GM19467 (cell line): ENCODE data around the gene PMF1.
"Not testable (repeated sequence)": the region's sequence is repeated elsewhere in the genome, so short reads cannot be mapped to it uniquely, and the experiment has no call there.

Experiments
- ATAC-seq: cut with Tn5 transposase; IDR thresholded peaks from one replicate; pipeline ENCODE4 v1.9.1; 2021; ENCODE audit warnings: mild to moderate bottlenecking, moderate library complexity; ENCODE audit not compliant: unreplicated experiment

PMF1 gene

DNA sequence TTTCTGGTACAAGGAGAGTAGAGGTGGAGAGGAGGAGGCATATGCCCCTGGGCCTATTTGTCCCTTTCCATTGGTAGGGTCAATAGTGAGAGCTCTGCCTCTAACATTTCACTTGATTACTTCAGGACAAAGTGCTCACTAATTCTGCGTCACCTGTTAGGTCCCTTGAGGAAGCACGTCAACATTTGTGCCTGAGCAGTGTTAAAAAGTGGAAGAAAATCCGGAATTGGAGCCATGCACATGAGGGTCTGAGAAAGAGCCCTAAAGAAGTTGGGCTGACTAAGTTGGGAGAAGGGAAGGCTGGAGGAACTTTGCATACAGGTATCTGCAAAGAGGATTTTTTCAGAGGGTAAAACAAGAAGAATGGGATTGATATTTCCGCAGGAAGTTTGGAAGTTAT lies 17.0 kb upstream of the PMF1 start:
- no peak for ATAC-seq

DNA sequence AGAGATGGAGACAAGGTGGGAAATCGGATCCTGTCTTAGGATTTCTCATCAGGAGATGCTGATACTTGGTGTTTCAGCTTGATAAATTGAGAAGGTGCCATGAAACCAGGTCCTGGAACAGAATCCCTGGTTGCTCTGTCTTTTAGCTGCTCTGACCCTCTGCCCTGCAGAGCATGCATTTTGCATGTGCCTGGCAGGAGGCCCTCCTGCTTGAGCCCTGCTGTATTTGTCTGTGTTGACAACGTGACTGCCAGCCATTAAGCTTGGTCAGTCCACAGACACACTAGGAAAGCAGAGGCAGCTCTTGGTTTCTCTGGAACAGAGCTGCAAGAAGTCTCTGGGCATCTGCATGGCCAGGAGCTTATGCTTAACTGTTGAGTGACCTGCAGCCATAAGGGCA lies 16.4 kb upstream of the PMF1 start:
- ATAC-seq, result no peak

GRCh38 chr1:156198831-156199349 lies 13.9 kb upstream of the PMF1 start:
- ATAC-seq, result no peak

DNA sequence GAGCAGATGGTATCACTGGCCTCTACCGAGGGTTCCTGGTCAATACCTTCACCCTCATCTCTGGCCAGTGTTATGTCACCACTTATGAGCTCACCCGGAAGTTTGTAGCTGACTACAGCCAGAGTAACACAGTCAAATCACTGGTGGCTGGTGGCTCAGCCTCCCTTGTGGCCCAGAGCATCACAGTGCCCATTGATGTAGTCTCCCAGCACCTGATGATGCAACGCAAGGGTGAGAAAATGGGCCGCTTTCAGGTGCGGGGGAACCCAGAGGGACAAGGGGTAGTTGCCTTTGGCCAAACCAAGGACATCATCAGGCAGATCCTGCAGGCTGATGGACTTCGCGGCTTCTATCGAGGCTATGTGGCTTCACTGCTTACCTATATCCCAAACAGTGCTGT lies 12.8 kb upstream of the PMF1 start:
- ATAC-seq, result no peak

GRCh38 chr1:156203331-156203730 lies 9.5 kb upstream of the PMF1 start:
- ATAC-seq, result no peak

- no peak for ATAC-seq
Measured at GRCh38 chr1:156204686-156205085, 8.1 kb upstream of the PMF1 start.

DNA sequence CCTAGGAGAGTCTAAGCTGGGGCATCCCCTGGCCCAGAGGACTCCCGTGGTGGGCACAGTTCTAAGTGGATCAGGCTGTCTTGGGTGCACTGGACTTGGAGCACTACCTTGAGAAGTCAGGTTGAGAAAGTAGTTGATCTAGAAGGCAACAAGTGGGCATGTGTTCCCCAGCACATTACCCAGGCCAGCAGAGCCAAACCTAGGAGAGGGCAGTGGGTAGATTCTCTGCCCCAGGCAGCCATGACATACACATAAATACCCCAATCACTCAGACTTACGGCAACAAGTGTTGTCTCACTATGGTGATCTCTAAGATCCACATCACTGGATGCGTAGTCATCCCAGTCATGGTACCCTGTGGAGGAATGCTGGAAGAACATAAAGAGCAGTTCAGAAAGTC lies 1.6 kb upstream of the PMF1 start:
- no peak for ATAC-seq

DNA sequence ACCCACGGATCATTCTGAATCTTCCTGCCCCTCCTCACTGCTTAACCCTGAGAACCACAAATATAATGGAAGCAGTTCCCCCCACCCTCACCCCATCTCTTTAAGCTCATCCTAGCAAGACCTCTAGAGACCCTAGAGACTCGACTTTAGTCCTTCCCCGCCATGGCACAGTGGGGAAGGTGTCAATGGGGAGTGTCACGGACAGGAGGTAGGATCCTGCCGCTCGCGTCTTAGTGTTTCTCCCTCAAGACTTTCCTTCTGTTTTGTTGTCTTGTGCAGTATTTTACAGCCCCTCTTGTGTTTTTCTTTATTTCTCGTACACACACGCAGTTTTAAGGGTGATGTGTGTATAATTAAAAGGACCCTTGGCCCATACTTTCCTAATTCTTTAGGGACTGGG lies 677 bp upstream of the PMF1 start:
- no peak for ATAC-seq

DNA sequence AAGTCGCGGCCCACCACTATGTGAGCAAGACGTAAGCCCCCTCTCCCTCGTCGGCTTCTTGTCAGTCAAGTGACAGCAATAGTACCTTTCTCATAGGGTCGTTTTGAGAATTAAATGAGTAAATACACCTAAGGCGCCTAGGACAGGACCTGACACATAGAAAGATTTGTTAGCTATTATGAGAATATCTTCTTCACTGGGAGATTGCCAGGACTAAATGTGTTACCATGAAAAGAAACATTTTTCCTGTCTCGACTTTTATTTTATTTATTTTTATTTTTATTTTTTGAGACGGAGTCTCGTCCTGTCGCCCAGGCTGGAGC lies 798 bp downstream of the PMF1 start:
- no peak for ATAC-seq

GRCh38 chr1:156214024-156214748 lies 1.4 kb downstream of the PMF1 start:
- ATAC-seq, result no peak

DNA sequence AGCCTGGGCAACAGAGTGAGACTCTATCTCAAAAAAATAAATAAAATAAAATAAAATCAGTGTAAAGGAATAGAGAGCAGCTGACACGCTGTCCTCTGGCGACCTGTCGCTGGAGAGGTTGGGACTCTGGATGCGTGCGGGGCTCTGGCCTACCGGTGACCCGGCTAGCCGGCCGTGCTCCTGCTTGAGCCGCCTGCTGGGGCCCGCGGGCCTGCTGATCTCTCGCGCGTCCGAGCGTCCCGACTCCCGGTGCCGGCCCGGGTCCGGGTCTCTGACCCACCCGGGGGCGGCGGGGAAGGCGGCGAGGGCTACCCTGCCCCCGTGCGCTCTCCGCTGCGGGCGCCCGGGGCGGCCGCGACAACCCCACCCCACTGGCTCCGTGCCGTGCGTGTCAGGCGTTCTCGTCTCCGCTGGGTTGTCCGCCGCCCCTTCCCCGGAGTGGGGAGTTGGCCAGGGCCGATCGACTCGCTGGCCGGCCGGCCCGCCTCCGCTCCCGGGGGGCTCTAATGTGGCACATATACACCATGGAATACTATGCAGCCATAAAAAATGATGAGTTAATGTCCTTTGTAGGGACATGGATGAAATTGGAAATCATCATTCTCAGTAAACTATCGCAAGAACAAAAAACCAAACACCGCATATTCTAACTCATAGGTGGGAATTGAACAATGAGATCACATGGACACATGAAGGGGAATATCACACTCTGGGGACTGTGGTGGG lies 3.7 kb downstream of the PMF1 start:
- not testable (repeated sequence) for ATAC-seq

DNA sequence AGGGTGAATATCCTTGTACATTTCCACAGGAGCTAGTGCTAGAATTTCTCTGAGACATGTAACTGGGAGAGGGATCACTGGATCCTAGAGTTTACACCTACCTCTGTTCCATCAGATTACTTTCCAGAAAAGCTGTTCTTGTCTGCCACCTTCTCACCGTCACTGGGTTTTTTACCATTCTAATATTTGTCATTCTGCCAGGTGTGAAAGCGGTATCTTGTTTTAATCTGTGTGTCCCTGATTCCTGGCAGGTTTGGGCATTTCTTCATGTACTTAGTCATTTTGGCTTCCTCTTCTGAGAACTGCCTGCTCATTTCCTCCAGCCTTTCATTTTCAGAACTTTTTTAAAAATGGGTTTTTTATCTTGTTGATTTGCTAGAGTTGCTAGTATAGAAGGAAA lies 5.1 kb downstream of the PMF1 start:
- no peak for ATAC-seq

DNA sequence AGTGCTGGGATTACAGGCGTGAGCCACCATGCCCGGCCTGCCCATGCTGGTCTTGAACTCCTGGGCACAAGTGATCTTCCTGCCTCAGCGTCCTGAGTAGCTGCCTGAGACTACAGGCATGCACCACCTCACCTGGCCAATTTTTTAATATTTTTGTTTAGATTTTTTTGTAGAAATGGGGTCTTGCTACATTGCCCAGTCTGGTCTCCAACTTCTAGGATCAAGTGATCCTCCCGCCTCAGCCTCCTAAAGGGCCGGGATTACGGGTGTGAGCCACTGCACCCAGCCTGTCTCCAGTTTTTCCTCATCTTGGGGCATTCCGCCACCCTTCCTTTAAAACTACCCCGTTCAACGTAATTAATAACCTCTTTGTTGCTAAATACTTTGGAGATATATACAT lies 7.4 kb downstream of the PMF1 start:
- ATAC-seq, result no peak

DNA sequence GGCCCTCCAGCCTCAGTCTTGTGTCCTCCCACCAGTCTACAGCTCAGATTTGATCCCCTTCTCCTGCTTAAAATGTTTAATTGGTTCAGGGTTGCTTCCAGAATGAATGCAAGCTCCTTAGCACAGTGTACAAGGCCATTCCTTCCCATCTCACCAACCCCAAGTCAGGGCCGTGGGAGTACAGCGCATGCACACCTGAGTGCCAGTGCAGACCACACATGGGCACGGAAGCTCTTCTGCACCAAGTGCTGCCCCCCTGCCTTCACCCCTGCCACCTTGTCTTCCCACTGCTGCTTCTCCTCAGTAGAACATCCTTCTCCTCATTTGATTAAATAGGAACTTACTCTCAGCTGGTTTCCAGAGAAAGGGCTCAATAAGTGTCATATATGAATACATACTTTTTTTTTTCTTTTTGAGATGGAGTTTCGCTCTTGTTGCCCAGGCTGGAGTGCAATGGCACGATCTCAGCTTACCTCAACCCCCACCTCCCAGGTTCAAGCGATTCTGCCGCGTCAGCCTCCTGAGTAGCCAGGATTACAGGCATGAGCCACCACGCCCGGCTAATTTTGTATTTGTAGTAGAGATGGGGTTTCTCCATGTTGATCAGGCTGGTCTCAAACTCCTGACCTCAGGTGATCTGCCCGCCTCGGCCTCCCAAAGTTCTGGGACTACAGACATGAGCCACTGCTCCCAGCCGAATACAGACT lies 9.3 kb downstream of the PMF1 start:
- no peak for ATAC-seq

DNA sequence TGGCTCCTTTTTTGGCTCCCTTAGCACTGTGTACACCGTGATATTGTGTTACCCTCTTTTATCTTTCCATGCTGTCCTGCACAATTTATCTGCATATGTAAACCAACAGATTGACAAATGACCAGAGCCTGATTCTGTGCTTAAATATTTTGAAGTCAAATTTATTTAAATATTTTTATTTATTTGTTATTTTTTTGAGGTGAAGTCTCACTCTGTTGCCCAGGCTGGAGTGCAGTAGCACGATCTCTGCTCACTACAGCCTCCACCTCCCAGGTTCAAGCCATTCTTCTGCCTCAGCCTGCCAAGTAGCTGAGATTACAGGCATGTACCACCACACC lies 12.8 kb downstream of the PMF1 start:
- no peak for ATAC-seq

DNA sequence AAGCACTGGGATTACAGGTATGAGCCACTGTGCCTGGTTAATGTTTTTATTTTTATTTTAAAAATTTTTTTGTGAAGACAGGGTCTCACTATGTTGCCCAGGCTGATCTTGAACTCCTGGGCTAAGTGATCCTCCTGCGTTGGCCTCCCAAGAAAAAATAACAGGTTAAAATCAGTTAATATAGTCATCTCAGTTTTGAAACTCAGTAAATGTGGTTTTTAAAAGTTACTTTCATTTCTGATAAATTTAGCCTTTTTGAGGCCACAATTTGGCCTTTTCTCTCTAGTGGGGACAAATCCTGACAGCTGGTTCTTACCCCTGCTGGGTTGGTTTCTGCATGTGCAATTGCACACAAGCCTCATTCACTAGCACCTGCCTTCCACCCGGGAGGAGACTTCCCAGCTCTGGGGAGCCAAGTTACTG lies 13.3 kb downstream of the PMF1 start:
- ATAC-seq, result peak; percentile 55

GRCh38 chr1:156226782-156227181 lies 14.0 kb downstream of the PMF1 start:
- no peak for ATAC-seq

DNA sequence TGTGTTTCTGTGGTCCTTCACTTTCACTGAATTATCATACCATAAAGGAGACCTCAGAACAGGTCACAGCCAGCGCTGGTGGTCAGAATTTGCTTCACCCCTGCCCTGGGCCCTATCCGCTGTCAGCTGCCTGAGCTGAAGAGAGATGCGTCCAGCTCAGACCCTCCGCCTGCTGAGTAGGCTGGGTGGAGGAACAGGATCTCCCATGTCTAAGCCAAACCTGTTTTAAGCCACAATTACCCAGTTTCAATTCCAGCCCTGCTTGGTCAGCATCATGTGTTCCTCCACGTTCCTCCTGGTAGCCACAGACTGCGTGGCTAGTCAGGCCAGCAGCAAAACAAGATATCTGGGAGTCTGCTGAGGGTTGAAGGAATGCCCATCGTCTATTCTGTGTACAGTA lies 15.7 kb downstream of the PMF1 start:
- ATAC-seq, result no peak

DNA sequence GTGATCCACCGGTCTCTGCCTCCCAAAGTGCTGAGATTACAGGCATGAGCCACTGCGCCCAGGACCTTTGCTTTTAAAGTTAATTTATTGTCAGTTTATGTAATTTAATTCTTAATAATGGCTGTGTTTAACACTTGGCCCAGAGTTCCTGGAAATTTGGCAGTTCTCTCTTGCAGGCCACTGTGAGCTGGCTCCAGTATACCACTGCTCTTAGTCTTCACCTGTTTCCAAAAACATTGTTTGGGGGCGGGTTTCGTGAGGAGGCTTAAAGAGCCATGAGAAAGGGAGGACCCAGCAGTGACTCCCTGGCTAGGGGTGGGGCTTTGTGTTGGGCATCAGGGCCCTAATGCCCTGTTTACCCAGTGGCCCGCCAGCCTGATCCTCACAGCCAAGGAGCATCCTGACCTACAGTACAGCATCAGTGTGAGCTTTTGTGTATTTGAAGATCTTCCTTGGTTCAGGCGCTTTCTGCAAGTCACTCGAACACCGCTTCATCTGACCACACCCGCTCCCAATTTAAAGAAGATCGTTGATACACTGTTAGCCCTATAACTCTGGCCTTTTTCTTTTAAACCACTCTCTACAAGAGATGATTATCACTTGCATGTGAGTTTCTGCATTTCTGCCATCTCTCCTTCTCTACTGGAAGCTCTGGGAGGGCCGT lies 17.1 kb downstream of the PMF1 start:
- ATAC-seq, result no peak

GRCh38 chr1:156230473-156230837 lies 17.6 kb downstream of the PMF1 start:
- ATAC-seq, result no peak

DNA sequence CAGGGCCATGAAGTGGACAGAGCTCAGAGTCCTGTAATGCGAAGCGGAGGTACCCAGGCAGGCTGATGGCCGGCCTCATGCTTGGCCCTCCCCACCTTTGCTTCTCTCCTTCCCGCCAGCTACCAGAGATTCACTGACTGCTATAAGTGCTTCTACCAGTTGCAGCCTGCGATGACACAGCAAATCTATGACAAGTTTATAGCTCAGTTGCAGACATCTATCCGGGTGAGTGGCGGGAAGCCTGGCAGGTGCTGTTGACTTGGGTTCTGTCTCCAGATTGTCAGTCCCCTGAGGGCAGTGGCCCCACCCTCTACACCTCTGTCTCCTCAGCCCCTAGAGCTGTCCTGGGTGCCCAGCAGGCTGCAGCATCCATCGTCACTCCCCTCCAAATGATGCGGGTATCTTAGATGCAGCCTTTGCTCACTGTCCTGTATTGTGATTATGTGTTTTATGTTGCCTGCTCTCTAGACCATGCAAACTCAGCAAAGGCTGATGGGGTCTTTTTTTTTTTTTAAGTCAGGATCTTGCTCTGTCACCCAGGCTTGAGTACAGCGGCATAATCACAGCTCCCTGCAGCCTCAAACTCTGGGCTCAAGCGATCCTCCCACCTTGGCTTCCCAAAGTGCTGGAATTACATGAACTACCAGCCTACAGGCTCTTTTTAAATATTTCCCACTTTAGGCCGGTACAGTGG lies 19.5 kb downstream of the PMF1 start:
- ATAC-seq, result no peak
